ENCODE results near the gene MSI2.
A peak's percentile ranks its signal among the peaks of the same experiment; 100 is the strongest.

MSI2 gene

GRCh38 chr17:57721967-57722703 is 465.8 kb downstream of the MSI2 start:
- Histone ChIP-seq H4K5ac (ENCODE audit: low read length) (no peak overlapping the region), H2BK5ac (ENCODE audit: low read length) (no peak overlapping the region), H3K27ac (ENCODE audit: low read depth, low read length) (no peak overlapping the region), H4K8ac (ENCODE audit: low read depth, low read length) (no peak overlapping the region), H2BK15ac (replicated peaks; ENCODE audit: low read depth) (no peak overlapping the region), H3K4me1 (ENCODE audit: control insufficient read depth, low read depth, low read length) (no peaks in the 10 kb centered on the region), H3K27me3 (ENCODE audit: insufficient read depth, low read length, poor library complexity) (no peaks in the 10 kb centered on the region), H2BK120ac (ENCODE audit: low read depth, low read length) (no peak overlapping the region), H3K56ac (ENCODE audit: low read length) (no peak overlapping the region), H3K23ac (ENCODE audit: low read length) (no peak overlapping the region), H3K4ac (ENCODE audit: low read depth, low read length) (no peak overlapping the region), H3K79me2 (ENCODE audit: control insufficient read depth, insufficient read depth, low read length) (no peaks in the 10 kb centered on the region), H3K36me3 (ENCODE audit: control insufficient read depth, insufficient read depth, low read length) (no peaks in the 10 kb centered on the region), H2AK5ac (ENCODE audit: low read length) (no peak overlapping the region), H3K4me2 (ENCODE audit: low read length) (no peak overlapping the region), H3K18ac (ENCODE audit: low read length) (no peak overlapping the region), H3K4me3 (ENCODE audit: low read length) (no peak overlapping the region), H3K79me1 (ENCODE audit: low read length) (no peaks in the 10 kb centered on the region), H3K9ac (ENCODE audit: low read length) (no peak overlapping the region)
- no peak for DNase-seq
- no CpG with 5 or more reads among the region's 3 CpGs for WGBS (ENCODE audit: extremely low coverage, insufficient coverage, low lambda C conversion rate)

- no peaks in the 10 kb centered on the region for H3K4me1 ChIP-seq (ENCODE audit: control insufficient read depth, low read depth, low read length)
- no peak overlapping the region for H3K4me2 ChIP-seq (ENCODE audit: low read length)
- H2BK15ac ChIP-seq (replicated peaks; ENCODE audit: low read depth) = no peak overlapping the region
- no peak overlapping the region for H3K18ac ChIP-seq (ENCODE audit: low read length)
- H3K27ac ChIP-seq (ENCODE audit: low read depth, low read length) = no peak overlapping the region
- H3K23ac ChIP-seq (ENCODE audit: low read length) = no peak overlapping the region
- H3K36me3 ChIP-seq (ENCODE audit: control insufficient read depth, insufficient read depth, low read length) = no peaks in the 10 kb centered on the region
- H4K8ac ChIP-seq (ENCODE audit: low read depth, low read length) = no peak overlapping the region
- H3K4ac ChIP-seq (ENCODE audit: low read depth, low read length) = no peak overlapping the region
- H3K79me1 ChIP-seq (ENCODE audit: low read length) = no peaks in the 10 kb centered on the region
- no peak overlapping the region for H3K9ac ChIP-seq (ENCODE audit: low read length)
- H4K5ac ChIP-seq (ENCODE audit: low read length) = no peak overlapping the region
- H3K27me3 ChIP-seq (ENCODE audit: insufficient read depth, low read length, poor library complexity) = no peaks in the 10 kb centered on the region
- DNase-seq = no peak
- H2BK5ac ChIP-seq (ENCODE audit: low read length) = no peak overlapping the region
- no peak overlapping the region for H3K56ac ChIP-seq (ENCODE audit: low read length)
- no peak overlapping the region for H2BK120ac ChIP-seq (ENCODE audit: low read depth, low read length)
- no peaks in the 10 kb centered on the region for H3K79me2 ChIP-seq (ENCODE audit: control insufficient read depth, insufficient read depth, low read length)
- WGBS (ENCODE audit: extremely low coverage, insufficient coverage, low lambda C conversion rate) = no CpG with 5 or more reads among the region's 7 CpGs
- H2AK5ac ChIP-seq (ENCODE audit: low read length) = no peak overlapping the region
- no peak overlapping the region for H3K4me3 ChIP-seq (ENCODE audit: low read length)
Measured at GRCh38 chr17:57722704-57723043, 466.4 kb downstream of the MSI2 start.

- Histone ChIP-seq H3K27ac (ENCODE audit: low read depth, low read length) (no peak overlapping the region), H3K79me2 (ENCODE audit: control insufficient read depth, insufficient read depth, low read length) (no peaks in the 10 kb centered on the region), H2BK15ac (replicated peaks; ENCODE audit: low read depth) (no peak overlapping the region), H2BK120ac (ENCODE audit: low read depth, low read length) (no peak overlapping the region), H3K9ac (ENCODE audit: low read length) (no peak overlapping the region), H3K4me2 (ENCODE audit: low read length) (no peak overlapping the region), H3K79me1 (ENCODE audit: low read length) (no peaks in the 10 kb centered on the region), H3K27me3 (ENCODE audit: insufficient read depth, low read length, poor library complexity) (no peaks in the 10 kb centered on the region), H4K8ac (ENCODE audit: low read depth, low read length) (no peak overlapping the region), H3K56ac (ENCODE audit: low read length) (no peak overlapping the region), H3K4me3 (ENCODE audit: low read length) (no peak overlapping the region), H2BK5ac (ENCODE audit: low read length) (no peak overlapping the region), H3K18ac (ENCODE audit: low read length) (no peak overlapping the region), H4K5ac (ENCODE audit: low read length) (no peak overlapping the region), H2AK5ac (ENCODE audit: low read length) (no peak overlapping the region), H3K4me1 (ENCODE audit: control insufficient read depth, low read depth, low read length) (no peaks in the 10 kb centered on the region), H3K4ac (ENCODE audit: low read depth, low read length) (no peak overlapping the region), H3K36me3 (ENCODE audit: control insufficient read depth, insufficient read depth, low read length) (no peaks in the 10 kb centered on the region), H3K23ac (ENCODE audit: low read length) (no peak overlapping the region)
- DNase-seq = no peak
- no CpG with 5 or more reads among the region's 13 CpGs for WGBS (ENCODE audit: extremely low coverage, insufficient coverage, low lambda C conversion rate)
Measured at GRCh38 chr17:57723427-57724025, 467.2 kb downstream of the MSI2 start.

- Histone ChIP-seq H3K18ac (ENCODE audit: low read length) (no peak overlapping the region), H3K4me1 (ENCODE audit: control insufficient read depth, low read depth, low read length) (no peaks in the 10 kb centered on the region), H3K27me3 (ENCODE audit: insufficient read depth, low read length, poor library complexity) (no peaks in the 10 kb centered on the region), H3K23ac (ENCODE audit: low read length) (no peak overlapping the region), H2AK5ac (ENCODE audit: low read length) (no peak overlapping the region), H3K4ac (ENCODE audit: low read depth, low read length) (no peak overlapping the region), H3K56ac (ENCODE audit: low read length) (no peak overlapping the region), H2BK5ac (ENCODE audit: low read length) (no peak overlapping the region), H4K8ac (ENCODE audit: low read depth, low read length) (no peak overlapping the region), H3K27ac (ENCODE audit: low read depth, low read length) (no peak overlapping the region), H3K4me3 (ENCODE audit: low read length) (no peak overlapping the region), H3K36me3 (ENCODE audit: control insufficient read depth, insufficient read depth, low read length) (no peaks in the 10 kb centered on the region), H4K5ac (ENCODE audit: low read length) (no peak overlapping the region), H3K79me2 (ENCODE audit: control insufficient read depth, insufficient read depth, low read length) (no peaks in the 10 kb centered on the region), H3K4me2 (ENCODE audit: low read length) (no peak overlapping the region), H2BK15ac (replicated peaks; ENCODE audit: low read depth) (no peak overlapping the region), H2BK120ac (ENCODE audit: low read depth, low read length) (no peak overlapping the region), H3K79me1 (ENCODE audit: low read length) (no peaks in the 10 kb centered on the region), H3K9ac (ENCODE audit: low read length) (no peak overlapping the region)
- DNase-seq = peak; percentile 49
- no CpG with 5 or more reads among the region's 14 CpGs for WGBS (ENCODE audit: extremely low coverage, insufficient coverage, low lambda C conversion rate)
Measured at GRCh38 chr17:57724026-57724728, 467.9 kb downstream of the MSI2 start.

- no peaks in the 10 kb centered on the region for H3K79me2 ChIP-seq (ENCODE audit: control insufficient read depth, insufficient read depth, low read length)
- no peak overlapping the region for H3K9ac ChIP-seq (ENCODE audit: low read length)
- H4K8ac ChIP-seq (ENCODE audit: low read depth, low read length) = no peak overlapping the region
- H3K4me3 ChIP-seq (ENCODE audit: low read length) = no peak overlapping the region
- H3K36me3 ChIP-seq (ENCODE audit: control insufficient read depth, insufficient read depth, low read length) = no peaks in the 10 kb centered on the region
- H2AK5ac ChIP-seq (ENCODE audit: low read length) = peak overlapping the region; percentile 49
- no peak overlapping the region for H3K27ac ChIP-seq (ENCODE audit: low read depth, low read length)
- H3K27me3 ChIP-seq (ENCODE audit: insufficient read depth, low read length, poor library complexity) = no peaks in the 10 kb centered on the region
- no peak overlapping the region for H3K56ac ChIP-seq (ENCODE audit: low read length)
- H2BK15ac ChIP-seq (replicated peaks; ENCODE audit: low read depth) = no peak overlapping the region
- no peak overlapping the region for H3K4ac ChIP-seq (ENCODE audit: low read depth, low read length)
- H2BK120ac ChIP-seq (ENCODE audit: low read depth, low read length) = no peak overlapping the region
- H3K4me2 ChIP-seq (ENCODE audit: low read length) = no peak overlapping the region
- H3K4me1 ChIP-seq (ENCODE audit: control insufficient read depth, low read depth, low read length) = no peaks in the 10 kb centered on the region
- no CpG with 5 or more reads among the region's 5 CpGs for WGBS (ENCODE audit: extremely low coverage, insufficient coverage, low lambda C conversion rate)
- no peak overlapping the region for H4K5ac ChIP-seq (ENCODE audit: low read length)
- no peak for DNase-seq
- H3K23ac ChIP-seq (ENCODE audit: low read length) = no peak overlapping the region
- H3K79me1 ChIP-seq (ENCODE audit: low read length) = no peaks in the 10 kb centered on the region
- H2BK5ac ChIP-seq (ENCODE audit: low read length) = no peak overlapping the region
- no peak overlapping the region for H3K18ac ChIP-seq (ENCODE audit: low read length)
Measured at GRCh38 chr17:57724729-57725125, 468.4 kb downstream of the MSI2 start.
